Measurements from ENCODE around the gene PSMD6.

Gene PSMD6

GRCh38 chr3:64023187-64023860 lies at the start of gene PSMD6:
TSS of gene PSMD6 (minus strand) at chr3:64023494. CDS start at chr3:64023419, 75 bp downstream.
- DNase-seq = peak; percentile 88

GRCh38 chr3:64072126-64072525 lies 48.8 kb upstream of the PSMD6 start:
- no peak for DNase-seq

DNA sequence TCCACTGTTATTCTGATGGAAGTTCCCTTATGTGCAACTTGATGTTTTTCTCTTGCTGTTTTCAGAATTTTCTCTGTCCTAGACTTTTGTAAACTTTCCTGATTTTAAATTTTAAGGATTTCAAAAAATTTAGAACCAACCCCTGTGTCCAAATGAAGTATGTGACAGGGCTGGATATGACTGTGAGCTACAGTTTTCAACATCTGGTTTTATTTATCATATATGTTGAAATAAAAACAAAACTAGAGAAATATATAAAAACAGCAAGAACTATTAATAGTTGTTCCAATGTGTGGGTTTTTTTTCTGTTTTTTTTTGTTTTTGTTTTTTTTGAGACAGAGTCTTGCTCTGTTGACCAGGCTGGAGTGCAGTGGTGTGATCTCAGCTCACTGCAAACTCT lies 47.4 kb upstream of the PSMD6 start:
- no peak for DNase-seq

DNA sequence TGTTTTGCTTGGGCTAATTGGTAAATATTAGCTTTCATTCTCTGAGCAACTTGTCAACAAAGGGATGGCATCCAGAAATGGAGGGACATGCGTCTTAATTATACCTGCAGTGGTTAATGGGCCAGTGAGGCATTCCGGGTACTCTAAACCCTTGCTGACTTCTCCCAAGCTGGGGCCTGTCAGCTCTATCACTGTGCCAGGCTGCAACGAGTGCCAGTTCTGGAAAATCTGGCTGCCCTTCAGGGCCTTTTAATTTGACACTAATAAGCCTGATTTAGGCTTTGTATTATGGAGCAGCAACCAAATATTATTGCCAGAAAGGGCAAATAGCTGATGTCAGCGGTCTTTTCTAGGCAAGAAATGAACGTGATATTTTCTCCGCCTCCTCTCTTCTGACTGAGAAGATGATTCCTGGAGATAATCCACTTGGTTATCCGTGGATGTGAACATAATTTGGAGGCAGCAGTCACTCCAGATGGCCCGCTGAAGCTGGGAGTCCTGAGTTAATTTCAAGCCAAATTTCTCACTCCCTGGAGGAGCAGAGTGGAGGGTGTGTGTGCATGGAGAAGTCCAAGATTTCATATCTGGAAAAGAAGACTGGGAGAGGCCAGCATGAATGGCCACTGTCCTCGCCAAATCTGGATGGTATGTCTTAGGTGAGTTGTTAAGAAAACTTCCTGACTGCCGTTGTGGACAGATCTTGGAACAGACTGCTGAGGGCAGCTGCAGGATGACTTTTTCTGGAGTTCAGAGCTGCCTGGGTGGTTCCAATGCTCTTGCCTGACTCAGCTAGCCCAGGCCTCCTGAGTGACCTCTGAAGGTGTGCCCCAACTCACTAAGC lies 44.4 kb upstream of the PSMD6 start:
- DNase-seq = peak; percentile 71

- DNase-seq = no peak
Measured at GRCh38 chr3:64064804-64065203, 41.5 kb upstream of the PSMD6 start.

DNA sequence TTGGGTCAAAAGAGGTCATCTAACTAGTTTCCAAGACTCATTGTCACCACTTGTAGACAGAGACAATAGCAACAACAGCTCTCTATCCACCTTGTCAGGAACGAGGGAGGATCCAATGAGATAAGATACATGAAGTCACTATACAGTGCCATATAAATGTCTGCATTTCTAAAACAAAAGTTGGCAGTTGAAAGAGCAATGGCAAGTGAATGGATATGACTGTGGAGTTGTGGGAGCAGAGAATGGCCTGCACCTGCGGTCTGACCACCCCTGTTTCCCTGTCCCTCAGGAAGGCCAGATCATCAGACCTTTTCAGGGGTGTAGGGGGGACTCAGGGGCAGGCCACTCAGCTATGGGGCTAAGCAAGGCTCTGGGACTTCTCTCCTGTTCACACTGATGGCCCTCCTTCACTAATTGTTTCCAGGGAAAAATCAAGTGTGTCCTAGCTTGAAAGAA lies 40.7 kb upstream of the PSMD6 start:
- no peak for DNase-seq

GRCh38 chr3:64063207-64063982 lies 40.1 kb upstream of the PSMD6 start:
- no peak for DNase-seq

DNA sequence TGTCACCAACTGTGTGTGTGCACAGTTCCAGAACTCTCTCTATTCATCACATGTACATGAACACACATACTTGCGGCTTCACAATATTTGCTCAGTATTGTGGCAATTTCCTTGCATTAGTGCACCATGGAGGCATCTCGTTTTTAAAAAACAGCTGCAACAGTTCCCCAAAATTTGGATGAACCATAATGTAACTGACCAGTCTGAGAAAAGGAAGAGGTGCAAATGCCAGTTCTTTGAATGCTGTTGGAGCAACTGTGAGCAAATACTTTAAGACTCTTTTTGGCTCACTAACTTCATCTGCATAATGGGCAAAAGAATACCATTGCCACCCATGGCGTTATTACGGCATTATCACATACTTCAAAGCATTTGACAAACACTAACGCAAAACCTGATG lies 38.3 kb upstream of the PSMD6 start:
- DNase-seq = no peak

- no peak for DNase-seq
Measured at GRCh38 chr3:64059484-64060175, 36.3 kb upstream of the PSMD6 start.

DNA sequence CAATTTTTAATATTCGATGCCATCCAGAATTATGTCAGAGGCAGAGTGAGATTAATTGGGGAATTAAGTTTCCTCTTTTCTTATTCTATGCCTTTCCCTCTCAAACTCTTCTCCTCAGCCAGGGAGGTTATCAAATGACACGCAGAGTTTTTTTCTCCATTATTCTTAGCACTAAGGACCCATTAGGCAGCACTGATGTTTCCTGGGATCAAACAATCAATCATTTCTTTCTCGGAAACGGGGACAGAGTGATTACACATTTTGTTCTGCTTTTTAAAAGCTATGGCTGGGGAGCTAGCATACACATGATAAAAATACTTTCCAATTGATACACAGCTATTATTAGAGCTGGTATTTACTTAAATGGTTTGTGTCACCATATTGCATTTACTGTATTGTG lies 35.3 kb upstream of the PSMD6 start:
- DNase-seq = no peak

DNA sequence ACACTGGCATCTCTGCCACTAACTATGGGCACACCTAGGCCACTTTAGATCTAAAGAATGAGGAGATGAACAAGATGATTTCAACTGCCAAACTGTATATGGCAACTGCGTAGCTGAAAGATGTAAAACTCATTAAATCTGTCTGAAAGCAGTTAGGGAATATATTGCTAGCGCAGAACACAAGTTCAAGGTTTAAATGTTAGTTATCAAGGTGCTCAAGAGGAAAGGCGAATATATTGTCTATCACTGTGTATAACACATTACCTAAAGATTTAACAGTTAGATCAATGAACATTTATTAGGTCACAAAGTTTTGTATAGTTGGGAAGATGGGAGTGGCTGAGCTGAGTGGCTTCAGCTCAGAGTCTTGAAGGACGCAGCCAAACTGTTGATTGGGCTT lies 33.9 kb upstream of the PSMD6 start:
- no peak for DNase-seq

- DNase-seq = peak; percentile 8
Measured at GRCh38 chr3:64056606-64057180, 33.4 kb upstream of the PSMD6 start.

- DNase-seq = no peak
Measured at GRCh38 chr3:64055076-64055475, 31.8 kb upstream of the PSMD6 start.

DNA sequence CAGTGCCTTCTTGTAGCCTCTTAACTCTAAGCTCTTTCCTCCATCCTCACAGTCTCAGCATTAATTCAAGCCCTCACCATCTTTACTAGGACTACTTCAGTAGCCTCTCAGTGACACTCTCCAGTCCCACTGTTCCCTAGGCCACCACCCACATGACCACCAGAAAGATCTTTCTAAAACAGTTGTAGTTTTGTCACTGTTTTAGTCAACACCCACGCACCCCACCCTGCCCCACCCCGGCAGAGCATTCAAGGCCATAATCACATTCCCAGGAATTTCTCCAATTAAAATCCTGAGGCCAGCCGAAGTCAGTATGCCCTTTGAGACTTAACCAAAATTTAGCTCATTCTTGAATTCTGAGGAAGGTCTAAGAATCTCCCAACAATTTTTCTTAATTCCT lies 31.2 kb upstream of the PSMD6 start:
- peak; percentile 7 for DNase-seq

DNA sequence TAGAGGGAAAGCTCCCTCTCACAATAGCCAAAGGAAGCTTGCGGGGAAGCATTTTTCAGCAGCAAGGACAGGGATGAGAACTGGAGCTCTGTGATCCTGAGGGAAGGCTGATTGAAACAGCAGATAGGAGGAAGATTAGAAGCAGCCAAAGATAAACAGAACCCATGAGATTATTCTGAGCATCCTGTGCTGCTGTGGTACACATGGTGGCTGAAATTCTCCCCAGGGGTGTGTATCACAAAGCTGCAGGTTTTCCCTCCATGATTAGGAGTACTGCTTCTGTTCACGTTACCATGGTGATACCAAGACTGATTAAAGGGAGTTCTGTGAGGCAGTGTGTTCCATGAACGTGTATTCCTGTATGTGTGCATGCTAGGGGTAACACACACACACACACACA lies 30.3 kb upstream of the PSMD6 start:
- DNase-seq = peak; percentile 32

DNA sequence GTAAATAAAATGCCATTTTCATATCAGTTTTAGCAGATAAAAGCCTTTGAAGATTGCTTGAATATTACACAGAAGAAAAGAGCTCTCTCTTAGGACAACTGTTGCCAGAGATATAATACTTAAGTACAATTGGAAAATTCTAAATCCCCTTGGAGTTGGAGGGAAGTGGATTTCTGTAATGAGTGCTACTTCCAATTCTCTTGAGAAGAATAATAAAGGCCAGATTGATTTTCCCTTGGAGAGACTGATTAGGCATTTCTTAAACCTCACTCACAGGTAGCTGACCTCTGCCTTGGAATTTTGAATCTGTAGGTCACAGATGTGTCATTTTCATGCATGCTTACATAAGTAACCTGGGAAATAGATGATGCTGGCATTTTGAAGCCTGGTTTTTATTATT lies 29.8 kb upstream of the PSMD6 start:
- no peak for DNase-seq

GRCh38 chr3:64049832-64050231 lies 26.5 kb upstream of the PSMD6 start:
- DNase-seq = peak; percentile 13

GRCh38 chr3:64049136-64049535 lies 25.8 kb upstream of the PSMD6 start:
- no peak for DNase-seq

DNA sequence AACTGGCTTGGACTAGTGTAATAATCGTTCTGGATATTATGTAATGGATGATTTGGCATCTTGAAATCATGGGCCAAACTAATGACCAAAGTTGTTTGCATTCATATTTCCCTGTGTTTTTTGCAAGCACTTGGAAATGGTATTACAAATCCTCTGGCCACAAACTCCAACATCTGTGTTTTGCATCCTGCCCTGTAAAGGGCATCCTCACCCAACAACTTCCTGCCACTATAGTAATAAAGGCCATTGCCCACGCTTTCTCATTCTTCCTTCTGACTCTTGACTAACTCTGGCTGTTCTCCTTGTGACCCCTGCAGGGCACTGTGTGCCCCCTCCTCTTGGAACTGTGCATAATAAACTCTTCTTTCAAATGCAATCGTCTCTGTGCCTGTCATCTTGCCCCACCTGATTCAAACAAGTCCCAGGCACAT lies 25.4 kb upstream of the PSMD6 start:
- no peak for DNase-seq

- no peak for DNase-seq
Measured at GRCh38 chr3:64047787-64048186, 24.5 kb upstream of the PSMD6 start.

- peak; percentile 47 for DNase-seq
Measured at GRCh38 chr3:64046996-64047594, 23.8 kb upstream of the PSMD6 start.

DNA sequence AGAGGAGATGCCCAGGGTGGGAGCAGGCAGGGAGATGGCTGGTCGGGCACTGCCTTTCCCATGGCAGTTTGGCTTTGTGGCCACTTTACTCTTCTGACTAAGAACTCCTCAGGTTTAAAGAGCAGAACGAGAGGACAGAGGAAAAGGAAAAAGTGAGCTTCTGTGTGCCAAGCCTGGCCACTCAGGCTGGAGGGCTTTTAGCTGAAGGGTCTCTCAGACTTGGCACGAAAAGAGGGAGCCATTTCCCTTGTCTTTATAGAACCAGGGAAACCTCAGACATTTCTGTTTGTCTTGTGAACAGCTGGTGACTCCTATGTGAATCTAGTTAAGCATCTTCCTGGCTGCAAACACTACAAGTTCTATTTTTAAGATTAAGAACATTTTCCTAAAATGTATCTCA lies 23.3 kb upstream of the PSMD6 start:
- DNase-seq = no peak
